GM18951 (cell line): Measurements from ENCODE around the gene KCNMB2.

Experiments used
- POLR2A ChIP-seq: IDR thresholded peaks from 4 replicates; pipeline ENCODE4 v1.6.1; 2011; ENCODE audit warnings: mild to moderate bottlenecking; ENCODE audit not compliant: insufficient read length, insufficient read depth; ENCODE audit errors: extremely low read depth
- in situ Hi-C: fragments of 300-500 bp; cut with MboI; formaldehyde crosslinking; loops from one replicate; pipeline ENCODE4 v1.12.0; 2022; ENCODE audit warnings: low sequenced_read_pairs, mixed read lengths, inconsistent platforms; ENCODE audit not compliant: unreplicated experiment

KCNMB2 gene

GRCh38 chr3:178567611-178568010 lies 31.4 kb downstream of the KCNMB2 start:
- no peak for TF ChIP-seq POLR2A
- in situ Hi-C loops, result no loop called here

DNA sequence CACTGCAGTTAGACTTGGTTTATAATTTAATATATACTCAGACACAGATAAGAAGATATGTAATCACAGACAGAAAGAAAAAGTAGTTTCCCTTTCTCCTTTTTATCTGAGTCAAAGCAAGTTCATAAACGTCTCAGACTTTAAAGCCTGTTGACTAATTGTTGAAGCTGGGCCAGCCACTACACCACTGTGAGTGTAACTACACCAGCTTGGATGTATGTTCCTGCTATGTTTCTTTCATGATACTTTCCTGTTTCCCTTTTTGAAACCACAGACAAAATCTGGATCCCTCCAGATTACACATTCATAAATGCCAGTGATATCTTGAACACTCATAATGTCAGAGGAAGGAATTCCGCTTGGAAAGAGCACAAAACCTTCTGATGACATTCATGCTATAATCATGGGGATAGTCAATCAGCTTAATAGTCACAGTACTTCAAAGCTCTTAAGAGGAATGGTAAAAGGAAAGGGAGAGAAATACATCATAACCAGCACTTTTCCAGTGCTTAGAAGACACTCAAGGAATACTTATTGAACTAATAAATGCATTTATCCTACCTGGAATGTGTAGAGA lies 32.0 kb downstream of the KCNMB2 start:
- TF ChIP-seq POLR2A, result no peak
- in situ Hi-C loops, result no loop called here

GRCh38 chr3:178568911-178569310 lies 32.7 kb downstream of the KCNMB2 start:
- in situ Hi-C loops, result no loop called here
- TF ChIP-seq POLR2A, result no peak

DNA sequence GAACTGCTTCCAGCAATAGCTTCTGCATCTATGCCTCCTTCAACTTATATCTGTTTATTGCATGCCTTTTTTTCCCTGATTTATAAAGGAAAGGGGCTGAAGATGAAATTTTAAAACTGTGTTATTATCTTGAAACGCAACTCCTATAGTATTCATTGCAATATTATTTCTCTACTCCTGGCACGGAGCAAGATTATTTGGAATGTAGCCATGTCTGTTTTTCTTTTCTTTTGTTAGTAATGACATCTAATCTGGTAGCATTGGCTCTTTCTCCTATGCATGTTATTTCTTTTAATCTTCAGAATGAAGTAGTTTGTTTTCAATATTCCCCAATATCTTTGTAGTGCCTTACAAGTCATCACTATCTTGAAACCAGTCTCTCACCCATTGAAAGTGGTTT lies 33.6 kb downstream of the KCNMB2 start:
- in situ Hi-C loops, result no loop called here
- TF ChIP-seq POLR2A, result no peak

- in situ Hi-C loops, result no loop called here
- no peak for TF ChIP-seq POLR2A
Measured at GRCh38 chr3:178583963-178584575, 47.8 kb downstream of the KCNMB2 start.

GRCh38 chr3:178584722-178585380 lies 48.6 kb downstream of the KCNMB2 start:
- in situ Hi-C loops, result no loop called here
- TF ChIP-seq POLR2A, result no peak

DNA sequence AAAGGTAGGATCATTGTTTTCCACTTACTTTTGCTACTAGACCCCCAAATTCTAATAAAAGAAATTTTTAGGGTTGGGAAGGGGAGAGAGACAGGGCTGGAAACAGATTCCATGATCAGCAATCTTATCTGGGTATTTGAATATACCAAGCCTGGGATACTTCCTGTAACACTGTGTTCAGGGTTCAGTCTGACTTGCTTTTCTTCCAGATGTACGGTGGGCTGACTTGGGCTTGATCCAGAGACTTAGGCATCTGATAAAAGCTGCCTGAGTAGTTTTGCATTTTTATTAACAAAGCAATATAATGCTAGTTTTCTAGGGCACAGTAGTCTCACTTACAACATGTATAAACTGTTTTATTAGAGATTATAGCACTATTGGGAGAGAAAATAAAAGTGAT lies 49.2 kb downstream of the KCNMB2 start:
- in situ Hi-C loops, result no loop called here
- TF ChIP-seq POLR2A, result no peak

- in situ Hi-C loops, result no loop called here
- no peak for TF ChIP-seq POLR2A
Measured at GRCh38 chr3:178586076-178586475, 49.8 kb downstream of the KCNMB2 start.

- in situ Hi-C loops, result no loop called here
- TF ChIP-seq POLR2A, result no peak
Measured at GRCh38 chr3:178588628-178589027, 52.4 kb downstream of the KCNMB2 start.

DNA sequence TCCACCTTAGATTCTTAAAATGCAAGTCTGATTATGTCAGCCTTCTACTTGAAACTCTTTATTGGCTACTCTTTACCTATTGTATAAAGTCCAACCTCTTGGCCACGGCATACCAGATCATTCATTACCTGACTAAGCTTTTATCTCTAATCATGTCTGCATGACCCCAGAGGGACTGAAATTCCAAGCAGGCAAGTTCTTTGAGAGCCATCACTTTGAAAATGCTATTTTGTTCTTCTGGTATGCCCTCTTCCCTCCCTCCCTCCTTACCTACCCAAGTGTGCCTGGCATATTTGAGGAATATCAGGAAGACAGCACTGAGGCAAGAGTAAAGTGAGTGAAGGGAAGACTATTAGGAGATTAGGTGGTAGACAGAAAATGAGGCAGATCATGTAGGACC lies 57.5 kb downstream of the KCNMB2 start:
- in situ Hi-C loops, result no loop called here

GRCh38 chr3:178597371-178597770 lies 61.1 kb downstream of the KCNMB2 start:
- TF ChIP-seq POLR2A, result no peak
- in situ Hi-C loops, result no loop called here

More for the DNA sequence above, 57.5 kb downstream of the KCNMB2 start:
- TF ChIP-seq POLR2A, result no peak

DNA sequence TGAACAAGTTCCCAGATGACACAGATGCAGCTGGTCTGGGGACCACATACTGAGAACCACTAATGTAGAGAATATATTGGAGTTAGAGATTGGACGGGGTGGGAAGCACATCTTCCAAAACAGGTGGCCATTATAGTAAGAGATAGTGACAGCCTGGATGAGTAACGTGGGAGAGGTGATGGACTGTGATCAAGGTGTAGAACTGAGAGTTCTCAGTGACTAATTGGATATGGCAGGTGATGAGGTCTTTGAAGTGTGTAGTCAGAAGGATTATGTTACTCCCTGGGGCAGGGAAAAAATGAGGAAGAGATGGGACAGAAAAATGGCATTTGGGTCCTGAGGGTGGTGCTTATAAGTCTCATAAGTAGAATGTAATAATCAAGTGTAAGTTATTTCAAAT lies 66.6 kb downstream of the KCNMB2 start:
- TF ChIP-seq POLR2A, result no peak

GRCh38 chr3:178603735-178604134 lies 67.5 kb downstream of the KCNMB2 start:
- in situ Hi-C loops, result no loop called here
- no peak for TF ChIP-seq POLR2A

More for the DNA sequence above, 66.6 kb downstream of the KCNMB2 start:
- in situ Hi-C loops, result no loop called here

GRCh38 chr3:178618197-178618596 lies 82.0 kb downstream of the KCNMB2 start:
- in situ Hi-C loops, result no loop called here
- TF ChIP-seq POLR2A, result no peak
